Brain pericyte (primary cell): Measurements from ENCODE around the gene CCN2.
"Not testable (repeated sequence)": the region's sequence is repeated elsewhere in the genome, so short reads cannot be mapped to it uniquely, and the experiment has no call there.

ENCODE experiments used
- DNase-seq: peaks from one replicate; pipeline ENCODE4 v3.0.0-alpha.2; 2012; ENCODE audit warnings: low read depth, low spot score

CCN2 gene

DNA sequence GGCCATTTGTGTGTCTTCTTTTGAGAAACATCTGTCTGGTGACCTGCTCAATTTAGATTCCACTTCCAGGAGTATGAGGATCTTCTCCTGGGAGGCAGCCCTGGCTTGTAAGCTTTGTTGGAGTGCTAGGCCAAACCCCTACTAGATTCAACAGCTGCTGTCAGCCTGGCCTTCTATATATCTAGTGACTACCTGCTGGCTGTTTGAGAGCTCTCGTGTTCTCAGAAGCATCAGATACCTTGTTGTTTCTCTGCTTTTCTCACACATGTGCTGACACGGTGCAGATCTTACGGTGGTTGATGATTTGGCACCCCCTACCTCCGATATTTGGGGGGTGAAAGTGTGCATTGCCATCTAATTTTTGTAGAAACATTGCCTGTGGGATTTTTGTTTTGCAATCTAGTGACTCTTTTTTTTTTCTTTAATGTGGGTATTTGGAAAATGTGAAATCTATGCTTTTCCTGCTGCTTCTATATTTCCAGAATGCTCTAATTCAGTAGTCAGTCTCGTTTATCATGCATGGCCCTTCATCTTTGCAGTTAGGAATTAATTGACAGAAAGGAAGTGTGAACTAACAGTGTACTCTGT is 4.7 kb downstream of the CCN2 start:
- no peak for DNase-seq

DNA sequence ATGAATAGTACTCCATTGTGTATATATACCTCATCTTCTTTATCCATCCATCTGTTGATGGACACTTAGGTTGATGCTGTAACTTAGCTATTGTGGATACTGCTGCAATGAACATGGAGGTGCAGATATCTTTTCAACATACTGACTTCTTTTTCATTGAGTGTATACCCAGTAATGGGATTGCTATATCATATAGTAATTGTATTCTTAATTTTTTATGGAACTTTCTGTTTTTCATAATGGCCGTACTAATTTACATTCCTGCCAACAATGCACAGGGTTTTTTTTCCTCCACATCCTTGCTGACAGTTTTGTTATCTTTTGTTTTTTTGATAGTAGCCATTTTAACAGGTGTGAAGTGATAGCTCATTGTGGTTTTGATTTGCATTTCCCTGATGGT is 5.2 kb downstream of the CCN2 start:
- no peak for DNase-seq

DNA sequence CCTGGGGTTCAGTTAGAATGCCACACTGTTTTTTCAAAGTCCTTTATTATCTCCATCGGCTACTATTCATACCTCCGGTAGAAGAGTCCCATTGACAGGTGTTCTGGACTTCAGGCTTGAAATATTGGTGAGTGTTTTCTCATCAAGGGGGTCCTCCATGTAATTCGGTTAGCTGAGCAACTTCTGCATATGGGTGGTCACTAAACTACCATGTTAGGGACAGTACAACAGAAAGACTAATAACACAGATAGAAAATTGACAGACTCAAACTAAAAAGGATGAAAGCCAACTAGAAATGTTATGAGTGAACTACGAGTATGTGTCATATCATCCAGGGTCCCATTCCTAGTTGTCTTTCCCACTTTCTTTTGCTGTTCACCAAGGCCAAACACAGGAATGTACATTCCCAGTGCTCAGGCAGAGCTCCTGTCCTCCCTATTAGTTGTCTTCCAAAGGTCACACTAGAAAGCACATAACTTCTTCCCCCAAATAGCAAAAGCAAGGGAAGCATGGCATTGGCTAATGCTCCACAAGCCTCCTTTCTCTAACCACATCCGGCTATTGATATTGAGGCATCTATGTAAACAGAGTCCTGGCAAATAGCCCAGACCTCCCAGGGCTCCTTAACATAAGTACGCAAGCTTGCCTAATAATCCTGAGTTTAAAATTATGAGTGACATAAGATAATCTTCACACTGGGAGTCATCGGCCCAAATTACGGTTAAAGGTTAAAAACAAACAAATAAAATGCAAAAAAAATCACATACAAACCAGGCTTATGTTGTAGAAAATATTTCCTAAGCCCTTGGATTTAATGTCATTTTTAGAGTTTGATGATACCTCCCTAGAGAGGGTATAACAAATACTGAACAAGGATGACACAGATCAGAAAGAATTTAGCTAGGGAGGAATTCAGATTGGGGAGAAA is 13.2 kb downstream of the CCN2 start:
- DNase-seq, result peak; percentile 74

DNA sequence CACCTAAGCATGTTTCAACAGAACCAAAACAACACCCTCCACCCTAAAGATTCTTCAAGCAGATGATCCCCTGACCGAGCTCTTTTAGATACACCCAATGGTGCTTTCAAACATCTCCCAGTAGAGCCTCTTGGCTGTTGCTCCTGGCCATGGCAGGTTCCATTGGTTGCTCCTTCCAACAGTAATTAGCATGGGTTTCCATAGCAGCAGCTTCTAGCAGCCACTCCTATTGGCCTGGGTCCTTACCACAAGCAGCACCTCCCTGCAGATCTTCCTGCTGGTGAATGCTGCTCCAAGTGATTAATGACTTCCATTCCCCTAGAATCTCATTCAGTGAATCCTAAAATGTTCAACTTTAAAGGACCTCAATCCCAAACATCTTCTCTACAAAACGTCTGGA is 13.9 kb downstream of the CCN2 start:
- DNase-seq, result no peak

DNA sequence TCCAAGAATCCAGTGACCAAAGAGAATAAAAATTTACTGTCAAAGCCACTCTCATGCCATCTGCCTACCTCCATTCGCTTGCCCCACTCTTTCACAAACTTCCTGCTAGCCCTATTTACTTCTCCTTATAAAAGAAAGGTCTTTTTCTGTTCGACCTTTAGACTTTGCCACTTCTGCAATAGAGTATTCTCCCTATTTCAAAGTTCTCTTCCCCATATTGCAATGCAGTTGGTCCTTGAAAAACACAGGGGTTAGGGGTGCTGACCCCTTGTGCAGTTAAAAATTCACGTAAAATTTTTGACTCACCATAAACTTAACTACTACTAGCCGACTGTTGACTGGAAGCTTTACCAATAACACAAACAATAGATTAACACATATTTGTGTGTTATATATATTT is 15.0 kb downstream of the CCN2 start:
- no peak for DNase-seq

DNA sequence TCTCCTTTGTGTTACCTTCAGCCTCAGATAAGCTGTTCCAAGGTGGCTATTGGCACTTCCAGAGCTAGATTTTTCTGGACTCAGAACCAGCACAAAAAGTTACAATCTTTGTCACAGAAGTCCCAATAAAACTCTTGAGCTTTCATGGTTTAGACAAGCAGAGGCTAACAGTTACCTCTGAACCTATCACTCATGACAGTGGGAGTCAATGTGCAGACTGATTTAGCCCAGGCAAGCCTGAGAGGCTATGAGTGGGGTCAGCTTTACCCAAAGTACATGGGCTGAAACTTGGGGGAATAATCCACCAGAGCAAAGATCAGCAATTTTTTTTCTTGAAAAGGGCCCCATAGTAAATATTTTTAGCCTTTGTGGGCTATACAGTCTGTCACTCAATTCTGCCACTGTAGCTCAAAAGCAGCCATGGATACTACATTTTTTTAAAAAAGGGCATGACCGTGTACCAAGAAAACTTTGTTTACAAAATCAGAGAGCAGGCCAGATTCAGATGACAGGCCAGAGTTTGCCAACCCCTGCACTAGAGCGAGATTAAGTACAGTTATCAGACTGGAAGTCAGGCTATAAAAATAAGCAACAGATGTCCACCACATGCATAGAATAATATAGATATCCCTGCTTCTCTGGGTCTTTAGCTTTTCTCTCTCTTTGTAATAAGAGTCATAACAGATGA is 20.0 kb downstream of the CCN2 start:
- no peak for DNase-seq

DNA sequence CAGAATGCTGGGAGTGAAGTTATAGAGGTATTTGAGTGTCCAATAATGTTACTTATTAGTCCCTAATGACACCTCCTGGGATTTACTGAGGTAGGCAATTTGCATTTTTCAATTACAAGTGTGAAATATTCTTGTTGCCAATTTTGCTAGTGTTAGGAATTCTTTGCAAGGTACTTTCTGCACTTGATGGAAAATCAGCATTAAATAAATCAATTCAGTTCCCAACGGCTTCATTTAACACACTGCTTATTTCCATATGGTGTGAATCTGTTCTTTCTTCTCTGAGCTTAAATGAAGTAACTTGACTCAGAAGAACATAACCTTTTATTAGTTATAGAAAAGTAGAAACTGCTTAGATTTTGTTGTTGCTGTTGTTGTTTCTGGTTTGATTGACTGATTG is 21.2 kb downstream of the CCN2 start:
- no peak for DNase-seq

DNA sequence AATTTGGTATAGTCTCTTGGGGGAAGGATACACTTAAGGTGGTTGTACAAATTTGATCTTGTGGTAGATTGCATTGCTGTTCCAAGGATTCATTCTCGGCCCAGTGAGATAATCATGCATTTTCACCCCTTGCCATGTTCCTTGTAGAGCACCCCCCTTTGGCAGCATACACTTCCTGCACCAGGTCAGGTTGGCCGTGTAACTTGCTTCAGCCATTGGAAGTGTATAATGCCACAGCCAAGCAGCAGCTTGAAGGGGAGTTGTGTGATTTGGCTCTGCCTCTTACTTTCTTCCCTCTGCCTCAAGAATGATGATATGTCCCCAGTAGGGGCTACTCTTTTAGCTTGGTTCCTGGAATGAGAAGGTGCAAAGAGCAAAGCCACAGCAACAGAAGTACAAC is 21.9 kb downstream of the CCN2 start:
- no peak for DNase-seq

DNA sequence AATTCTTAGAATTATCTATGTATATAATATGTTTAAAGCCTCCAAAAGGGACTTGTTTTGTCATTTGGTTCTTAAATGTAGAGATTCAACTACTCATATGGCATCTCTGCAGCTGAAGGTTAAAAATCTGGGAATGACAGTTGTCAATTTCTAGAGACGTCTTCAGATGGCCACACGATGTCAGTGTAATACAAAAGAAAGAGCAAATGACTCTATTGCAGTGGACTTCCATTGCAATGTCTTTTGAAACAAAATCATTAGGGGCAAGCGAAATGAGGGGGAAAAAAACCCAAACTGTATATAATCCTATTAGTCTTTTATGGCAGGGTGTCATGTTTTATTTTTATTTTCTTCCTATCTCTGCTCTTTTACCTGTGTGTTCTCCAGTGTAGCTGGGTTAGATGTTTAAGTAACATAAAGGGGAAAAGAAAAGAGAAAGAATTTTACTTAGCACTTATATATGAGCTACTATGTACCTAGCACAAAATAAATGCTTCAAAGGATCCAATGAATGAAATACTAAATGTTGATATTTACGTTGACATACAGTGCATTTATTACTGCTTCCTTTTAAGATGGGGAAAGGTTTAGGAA is 26.2 kb downstream of the CCN2 start:
- no peak for DNase-seq

DNA sequence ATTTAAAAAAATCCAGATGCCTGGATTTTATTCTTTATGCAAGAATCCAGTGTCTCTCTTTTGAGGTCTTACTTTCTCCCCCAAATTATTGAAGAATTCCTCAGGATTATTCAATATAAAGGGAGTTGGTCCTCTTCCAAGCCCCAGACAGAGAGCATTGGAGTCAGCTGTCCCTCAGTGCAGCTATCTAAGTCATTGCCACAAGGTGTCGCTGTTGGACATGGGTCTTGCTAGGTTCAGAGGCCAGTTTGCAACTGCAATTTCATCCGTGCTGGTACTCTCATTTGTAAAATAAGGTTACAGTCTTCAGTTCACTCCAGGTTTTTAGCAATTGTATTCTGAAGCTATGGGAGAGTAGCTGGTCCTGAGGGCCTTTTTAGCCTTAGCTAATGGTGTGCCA is 27.8 kb downstream of the CCN2 start:
- DNase-seq, result no peak

DNA sequence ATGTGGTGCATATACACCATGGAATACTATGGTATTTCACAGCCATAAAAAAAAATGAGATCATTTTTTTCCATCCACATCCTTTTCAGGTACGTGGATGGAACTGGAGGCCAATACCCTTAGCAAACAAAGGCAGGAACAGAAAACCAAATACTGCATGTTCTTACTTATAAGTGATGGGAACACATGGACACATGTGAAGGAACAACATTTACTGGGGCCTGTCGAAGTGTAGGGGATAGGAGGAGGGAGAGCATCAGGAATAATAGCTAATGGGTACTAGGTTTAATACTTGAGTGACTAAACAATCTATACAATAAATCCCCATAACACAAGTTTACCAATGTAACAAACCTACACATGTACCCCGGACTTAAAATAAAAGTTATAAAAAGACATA is 30.5 kb downstream of the CCN2 start:
- no peak for DNase-seq

DNA sequence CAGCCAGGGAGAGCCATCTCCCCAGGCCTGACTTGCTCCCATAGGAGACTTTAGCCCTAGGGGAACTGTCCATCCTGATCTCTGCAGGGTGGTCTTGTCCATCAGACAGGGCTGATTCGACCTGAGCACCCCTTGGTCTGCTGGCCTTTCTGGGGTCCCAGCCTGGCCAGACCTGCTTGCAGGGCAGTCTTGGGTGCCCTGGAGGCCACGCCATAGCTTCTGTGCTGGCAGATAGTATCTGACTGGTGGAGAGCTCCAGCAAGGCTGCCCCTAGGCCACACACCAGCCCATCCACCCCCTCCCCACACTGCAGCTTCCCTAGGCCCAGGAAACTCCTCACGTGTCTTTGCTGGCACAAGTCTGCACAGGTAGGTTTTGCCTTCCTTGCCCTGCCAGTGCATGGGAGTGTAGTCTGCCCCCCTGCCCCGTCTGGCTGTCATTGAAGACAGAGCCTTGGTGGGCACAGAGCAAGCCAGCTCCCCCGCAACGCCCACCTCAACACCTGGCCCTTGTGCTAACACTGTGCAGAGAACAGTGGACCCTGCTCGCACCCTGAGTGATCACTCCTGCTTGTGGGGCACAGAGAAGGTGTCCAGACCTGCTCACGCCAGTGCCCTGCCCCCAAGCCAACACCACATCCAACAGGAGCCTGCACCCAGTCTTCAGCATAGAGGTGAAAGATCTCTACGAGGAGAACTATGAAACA is 32.4 kb downstream of the CCN2 start:
- DNase-seq, result no peak

DNA sequence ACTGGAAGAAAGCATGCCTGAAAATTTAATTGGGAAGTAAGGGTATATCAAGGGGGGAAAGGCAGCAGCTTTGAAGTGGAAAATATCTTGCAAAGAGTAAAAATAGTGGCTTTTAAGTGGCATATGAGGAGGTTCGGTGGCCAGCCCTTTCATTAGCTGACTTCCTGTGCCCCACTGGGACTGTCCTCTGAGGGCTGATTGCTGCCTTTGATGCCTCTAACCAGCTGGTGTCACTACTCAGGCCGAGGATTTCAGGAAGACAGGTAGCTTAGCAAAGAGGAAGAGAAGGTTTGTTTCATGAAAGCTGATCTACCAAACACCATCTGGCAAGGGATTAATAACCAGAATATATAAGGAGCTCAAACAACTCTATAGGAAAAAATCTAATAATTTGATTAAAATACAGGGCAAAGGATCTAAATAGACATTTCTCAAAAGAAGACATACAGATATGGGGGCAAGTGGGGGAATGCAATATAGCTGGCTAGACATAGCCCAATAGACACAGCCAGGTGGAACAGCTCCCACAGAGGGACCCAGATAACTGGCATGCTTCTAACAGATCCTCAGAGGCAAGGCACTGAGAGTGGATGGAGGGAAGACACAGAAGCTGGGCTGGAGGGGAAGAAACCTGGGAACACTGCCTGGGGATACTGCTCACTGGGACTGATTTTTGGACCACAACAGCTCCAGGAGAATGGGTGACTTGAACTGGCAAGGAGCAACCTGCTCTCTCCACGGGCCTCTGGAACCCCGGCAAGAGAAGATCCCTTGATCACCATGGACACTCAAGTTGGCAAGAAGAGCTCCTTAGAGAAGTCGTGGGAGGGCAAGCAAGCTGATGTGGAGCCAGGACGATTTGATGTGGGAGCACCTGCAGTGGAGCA is 33.2 kb downstream of the CCN2 start:
- DNase-seq, result no peak

DNA sequence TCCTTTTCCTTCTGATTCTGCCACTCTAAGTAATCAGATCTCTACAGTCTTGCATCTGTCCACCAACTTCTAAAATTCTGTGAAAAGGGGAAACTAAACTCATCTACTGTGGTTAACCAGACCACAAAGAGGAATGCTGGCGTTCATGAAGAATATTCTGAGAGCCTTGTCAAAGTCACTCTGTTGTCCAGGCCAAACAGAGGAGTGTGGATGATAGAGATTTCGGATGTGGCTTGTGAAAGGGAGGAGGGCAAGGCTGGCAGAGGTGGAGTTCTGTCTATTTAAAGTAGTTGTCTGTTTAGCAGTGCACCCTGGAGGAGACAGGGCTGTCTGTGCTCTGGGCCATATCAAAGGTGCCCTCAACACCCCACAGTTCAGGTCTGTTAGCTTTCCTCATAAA is 33.9 kb downstream of the CCN2 start:
- no peak for DNase-seq

DNA sequence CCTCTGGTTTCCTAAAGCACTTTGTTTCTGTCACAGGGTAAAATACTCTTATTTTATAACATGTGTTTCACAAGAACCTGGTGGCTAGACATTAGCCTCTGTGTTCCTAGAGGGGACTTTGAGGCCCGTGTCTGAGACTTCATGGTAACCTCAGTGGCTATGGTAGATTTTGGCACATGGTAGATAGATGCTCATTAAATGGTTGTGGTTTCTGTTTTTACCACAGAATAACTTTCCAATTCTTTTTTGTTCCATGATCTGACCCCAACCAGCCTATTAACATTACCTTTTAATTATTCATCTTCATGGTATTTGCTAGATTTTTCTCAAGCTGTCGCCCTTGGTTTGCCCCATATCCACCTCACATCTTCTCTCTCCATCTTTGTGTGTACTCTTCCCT is 34.3 kb downstream of the CCN2 start:
- no peak for DNase-seq

DNA sequence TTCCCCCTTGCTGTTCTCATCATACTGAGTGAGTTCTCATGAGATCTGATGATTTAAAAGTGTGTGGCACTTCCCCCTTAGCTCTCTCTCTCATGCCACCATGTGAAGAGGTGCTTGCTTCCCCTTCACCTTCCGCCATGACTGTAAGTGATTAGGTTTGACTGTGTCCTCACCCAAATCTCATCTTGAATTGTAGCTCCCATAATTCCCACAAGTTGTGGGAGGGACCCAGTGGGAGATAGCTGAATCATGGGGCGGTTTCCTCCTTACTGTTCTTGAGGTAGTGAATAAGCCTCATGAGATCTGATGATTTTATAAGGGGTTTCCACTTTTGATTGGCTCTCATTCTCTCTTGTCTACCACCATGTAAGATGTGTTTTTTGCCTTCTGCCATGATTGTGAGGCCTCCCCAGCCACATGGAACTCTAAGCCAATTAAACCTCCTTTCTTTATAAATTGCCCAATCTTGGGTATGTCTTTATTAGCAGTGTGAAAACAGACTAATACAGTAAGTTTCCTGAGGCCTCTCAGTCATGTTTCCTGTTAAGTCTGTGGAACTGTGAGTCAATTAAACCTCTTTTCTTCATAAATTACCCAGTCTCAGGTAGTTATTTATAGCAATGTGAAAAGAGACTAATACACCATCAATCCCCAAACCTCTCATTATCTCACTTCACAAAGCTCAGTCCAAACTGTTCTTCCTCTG is 34.9 kb downstream of the CCN2 start:
- not testable (repeated sequence) for DNase-seq

DNA sequence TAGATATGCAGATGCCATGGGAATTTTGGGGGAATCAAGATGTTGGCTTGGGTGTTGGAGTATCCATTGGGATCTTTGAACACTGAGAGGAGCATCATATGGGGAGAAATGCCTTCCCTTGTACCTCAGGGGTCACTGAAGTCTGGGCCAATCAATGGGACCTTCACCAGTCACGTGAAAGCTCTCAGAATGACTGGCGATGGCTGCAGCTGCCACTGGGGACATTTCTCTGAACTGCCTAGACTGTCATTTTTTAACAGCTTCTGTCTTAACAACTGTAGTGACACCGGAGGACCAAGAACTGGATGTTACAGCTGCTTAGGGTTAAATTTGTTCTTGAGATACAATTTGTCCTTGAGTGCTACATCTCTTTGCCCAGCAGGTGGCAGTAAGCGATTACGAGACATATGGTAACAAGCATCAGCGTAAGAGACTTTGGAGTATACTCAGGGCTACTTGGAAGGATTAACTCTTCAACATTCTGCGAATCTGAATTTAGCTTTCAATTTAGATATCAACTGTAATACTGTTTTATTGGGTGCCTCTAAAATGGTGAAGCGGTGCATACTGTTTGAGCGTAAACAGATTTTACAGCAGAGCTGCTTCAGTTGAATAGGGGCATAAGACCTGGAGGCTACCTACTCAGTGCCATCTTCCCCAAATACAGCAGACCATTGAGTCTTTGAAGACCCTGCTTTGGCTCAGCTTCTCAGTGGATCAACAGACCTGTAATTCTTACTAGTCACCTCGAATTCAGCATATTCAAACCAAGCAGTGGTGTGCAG is 36.0 kb downstream of the CCN2 start:
- peak; percentile 26 for DNase-seq

DNA sequence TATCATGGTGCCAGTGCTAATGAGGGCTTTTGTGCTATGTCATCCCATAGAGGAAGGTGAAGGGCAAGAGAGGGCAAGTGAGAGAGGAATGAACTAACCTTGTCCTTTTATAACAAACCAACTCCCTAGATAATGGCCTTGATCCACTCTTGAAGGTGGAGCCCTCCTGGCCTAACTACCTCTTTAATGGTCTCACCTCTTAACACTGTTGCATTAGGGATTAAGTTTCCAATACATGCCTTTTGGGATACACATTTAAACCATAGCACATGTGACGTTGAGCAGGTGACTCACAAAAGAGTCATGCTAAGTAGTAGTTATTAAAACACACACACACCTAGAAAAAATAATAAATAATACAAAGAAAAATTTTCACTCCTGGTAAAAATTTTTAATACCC is 36.9 kb downstream of the CCN2 start:
- no peak for DNase-seq

DNA sequence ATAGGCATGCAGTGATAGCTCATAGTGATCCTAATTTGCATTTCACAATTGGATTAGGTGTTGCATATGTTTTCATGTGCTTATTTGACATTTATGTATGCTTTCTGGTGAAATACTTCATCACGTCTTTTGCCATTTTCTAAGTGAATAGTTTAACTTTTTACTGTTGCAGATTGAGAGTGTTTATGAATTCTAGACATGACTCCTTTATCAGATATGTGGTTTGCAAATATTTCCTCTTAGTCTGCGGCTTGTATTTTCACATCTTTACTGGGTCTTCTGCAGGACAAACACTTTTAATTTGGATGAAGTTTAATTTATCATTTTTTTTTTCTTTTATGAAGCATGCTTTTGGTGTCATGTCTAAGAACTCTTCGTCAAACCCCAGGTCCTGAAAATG is 39.2 kb downstream of the CCN2 start:
- DNase-seq, result no peak
